ENCODE results near the gene GOLGA8N.
"Not testable (repeated sequence)": the region's sequence is repeated elsewhere in the genome, so short reads cannot be mapped to it uniquely, and the experiment has no call there.

The GOLGA8N gene

DNA sequence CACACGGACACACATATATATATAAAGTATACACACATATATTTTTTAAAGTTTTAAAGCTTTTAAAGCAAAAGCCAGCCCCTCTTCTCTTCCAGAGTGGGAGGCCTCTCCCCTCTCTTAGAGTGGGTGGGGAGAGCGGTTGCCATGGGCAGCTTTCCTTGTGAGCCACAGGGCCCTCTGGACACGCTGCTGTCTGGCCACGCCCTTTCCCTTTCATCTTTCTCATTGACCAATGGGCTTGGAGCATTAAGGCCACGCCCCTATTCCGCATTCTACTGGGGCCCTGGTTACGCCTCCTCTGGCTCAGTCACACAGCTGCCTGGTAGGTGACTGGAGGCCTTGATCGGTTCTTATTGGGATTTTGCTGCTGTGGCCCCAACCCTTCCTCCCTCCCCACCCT, at the start of gene GOLGA8N:
Gene GOLGA8N, plus strand, starts transcription at position 306 of the 400 bp plus-strand sequence.
- DNase-seq (ENCODE audit: low spot score) = not testable (repeated sequence)

DNA sequence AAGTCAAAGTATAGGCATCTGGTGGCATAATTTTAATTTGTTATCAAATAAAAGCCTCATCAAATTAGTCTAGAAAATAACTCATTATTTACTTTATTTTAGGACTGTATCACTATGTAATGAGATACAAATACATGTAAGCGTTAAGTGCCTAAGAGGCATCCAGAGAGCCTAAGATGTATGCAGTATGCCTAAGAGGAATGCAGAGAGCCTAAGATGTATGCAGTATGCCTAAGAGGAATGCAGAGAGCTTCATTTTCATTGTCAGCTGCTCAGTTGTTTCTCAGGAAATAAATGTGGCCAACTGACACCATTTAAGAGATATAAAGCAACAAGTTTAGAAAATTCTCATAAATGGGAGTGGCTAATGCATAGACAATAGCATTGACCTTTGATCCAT, 49.8 kb upstream of the GOLGA8N start:
- not testable (repeated sequence) for DNase-seq (ENCODE audit: low spot score)

DNA sequence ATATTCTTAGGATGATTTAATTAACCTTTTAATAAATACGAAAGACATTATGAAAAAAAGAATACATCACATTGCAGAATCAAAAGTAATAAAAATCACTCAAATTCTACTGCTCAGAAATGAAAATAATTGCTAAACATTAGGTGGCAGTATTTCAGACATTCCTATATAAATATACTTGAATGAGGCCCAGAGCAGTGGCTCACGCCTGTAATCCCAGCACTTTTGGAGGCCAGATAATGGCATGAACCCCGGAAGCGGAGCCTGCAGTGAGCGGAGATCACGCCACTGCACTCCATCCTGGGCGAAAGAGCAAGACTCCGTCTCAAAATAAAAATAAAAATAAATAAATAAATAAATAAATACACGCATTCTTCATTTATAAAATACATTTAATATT, 48.1 kb upstream of the GOLGA8N start:
- not testable (repeated sequence) for DNase-seq (ENCODE audit: low spot score)

DNA sequence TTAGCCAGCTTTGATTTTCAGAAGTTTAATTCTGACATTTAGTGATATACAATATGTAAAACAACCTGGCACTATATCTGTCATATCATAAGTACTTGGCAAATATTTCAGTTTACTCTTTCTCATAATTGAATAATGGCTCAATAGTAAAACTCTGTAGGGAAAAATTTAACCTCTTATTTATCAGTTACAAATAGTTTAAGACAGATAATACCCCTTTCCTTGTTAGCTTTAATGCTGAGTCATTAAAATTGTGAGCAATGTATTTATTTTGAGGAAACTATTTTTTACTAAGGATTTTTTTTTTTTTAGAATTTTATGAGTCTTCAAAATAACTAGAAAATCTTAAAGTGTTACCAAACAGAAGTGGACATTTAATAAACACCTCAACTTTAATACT, 38.7 kb upstream of the GOLGA8N start:
- DNase-seq (ENCODE audit: low spot score) = not testable (repeated sequence)

DNA sequence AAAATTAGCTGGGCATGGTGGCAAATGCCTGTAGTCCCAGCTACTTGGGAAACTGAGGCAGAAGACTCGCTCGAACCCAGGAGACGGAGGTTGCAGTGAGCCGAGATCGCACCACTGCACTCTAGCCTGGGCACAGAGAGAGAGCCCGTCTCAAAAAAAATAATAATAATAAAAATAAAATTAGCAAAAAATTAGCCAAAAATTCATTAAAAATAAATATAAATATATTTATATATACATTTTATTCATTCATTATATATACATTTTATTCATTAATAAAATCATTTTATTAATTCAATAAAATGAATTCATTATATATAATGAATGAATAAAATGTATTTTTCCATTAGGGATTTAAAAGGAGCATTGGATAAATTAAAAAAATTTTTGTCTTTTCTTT, 31.1 kb upstream of the GOLGA8N start:
- DNase-seq (ENCODE audit: low spot score) = not testable (repeated sequence)

DNA sequence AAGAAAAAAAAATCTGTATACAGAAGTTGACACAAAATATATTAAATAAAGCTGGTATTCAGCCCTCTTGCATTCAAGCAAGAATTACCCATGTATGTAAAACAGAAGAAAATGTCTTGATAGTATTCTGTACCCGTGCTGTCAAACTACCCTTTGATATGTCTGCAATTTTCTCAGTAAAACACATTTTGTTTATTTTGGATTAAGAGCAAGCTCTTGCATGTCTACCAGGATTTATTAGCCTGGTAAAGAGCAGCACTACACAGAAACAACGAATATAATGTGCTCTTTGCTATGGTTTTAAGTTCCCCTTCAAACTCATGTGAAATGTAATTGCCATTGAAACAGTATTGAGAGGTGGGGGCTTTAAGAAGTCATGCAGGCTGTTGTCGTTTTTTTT, 24.3 kb upstream of the GOLGA8N start:
- not testable (repeated sequence) for DNase-seq (ENCODE audit: low spot score)

DNA sequence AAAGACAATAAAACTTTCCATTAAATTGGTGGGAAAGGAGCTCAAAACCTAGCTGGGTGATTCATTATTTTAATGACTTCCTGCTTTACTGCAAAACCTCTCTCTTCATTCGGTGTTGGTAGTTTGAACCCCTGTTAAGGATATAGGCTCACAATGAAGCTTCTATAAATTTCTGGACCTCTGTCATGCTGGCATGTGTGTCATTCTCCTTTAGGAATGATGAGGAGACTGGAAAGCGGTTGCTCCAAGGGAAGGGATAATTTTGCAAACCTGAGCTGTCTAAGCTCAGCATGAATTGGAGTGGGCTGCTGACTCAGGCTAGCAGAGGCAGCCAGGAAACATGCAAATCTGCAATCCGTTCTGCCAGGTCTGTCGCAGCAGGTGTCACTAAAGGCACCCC, 14.8 kb upstream of the GOLGA8N start:
- not testable (repeated sequence) for DNase-seq (ENCODE audit: low spot score)

DNA sequence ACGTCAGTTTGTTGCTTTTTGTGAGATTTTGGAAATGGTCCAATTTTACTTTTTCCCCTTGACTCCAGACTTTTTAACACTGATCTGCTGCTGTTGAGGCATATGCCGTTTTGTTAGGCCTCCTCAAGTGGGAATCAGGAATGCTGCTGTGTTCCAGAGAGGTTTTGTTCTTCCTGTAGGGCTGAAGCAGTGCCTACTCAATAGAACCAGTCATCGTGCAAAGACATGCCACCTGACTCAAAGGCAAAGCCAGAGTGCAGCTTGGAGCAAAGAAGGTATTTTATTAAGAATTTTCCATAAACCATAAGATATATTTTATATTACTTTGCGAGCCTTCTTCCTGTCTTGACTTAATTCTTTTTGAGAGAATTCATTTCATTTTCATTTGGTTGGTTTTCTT, 7.4 kb upstream of the GOLGA8N start:
- DNase-seq (ENCODE audit: low spot score) = peak; percentile 1

DNA sequence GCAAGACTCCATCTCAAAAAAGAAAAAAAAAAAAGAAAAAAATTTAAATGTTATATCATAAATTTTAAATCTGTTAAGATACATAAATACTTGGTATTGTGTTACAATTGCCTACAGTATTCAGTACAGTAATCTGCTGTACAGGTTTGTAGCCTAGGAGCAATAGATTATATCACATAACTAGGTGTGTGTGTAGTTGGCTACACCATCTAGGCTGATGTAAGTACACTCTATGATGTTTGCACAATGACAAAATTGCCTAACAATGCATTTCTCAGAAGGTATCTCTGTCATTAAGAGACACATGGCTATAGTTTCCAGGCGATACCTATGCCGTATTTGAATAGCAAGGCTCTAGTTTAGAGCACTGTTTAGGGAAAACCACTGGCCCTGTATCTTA, 16.3 kb downstream of the GOLGA8N start:
- DNase-seq (ENCODE audit: low spot score) = not testable (repeated sequence)

DNA sequence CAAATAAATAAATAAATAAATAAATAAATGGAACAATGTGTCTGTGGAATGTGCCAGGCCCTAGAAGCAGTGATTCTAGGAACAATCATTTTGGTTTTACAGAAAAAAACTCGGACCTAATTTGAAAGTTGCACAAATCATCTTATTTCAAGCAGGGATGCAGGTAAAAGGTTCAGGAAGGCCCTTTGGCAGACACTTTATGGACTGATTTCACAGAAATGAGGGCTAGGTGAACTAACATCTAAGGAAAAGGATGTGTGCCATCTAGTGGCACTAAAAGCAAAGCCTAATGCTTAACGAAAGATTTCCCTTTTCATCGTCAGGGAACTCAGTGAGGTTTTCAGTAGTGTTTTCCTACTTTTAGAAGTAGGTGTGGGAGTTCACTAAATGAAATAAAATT, 17.5 kb downstream of the GOLGA8N start:
- peak; percentile 39 for DNase-seq (ENCODE audit: low spot score)

DNA sequence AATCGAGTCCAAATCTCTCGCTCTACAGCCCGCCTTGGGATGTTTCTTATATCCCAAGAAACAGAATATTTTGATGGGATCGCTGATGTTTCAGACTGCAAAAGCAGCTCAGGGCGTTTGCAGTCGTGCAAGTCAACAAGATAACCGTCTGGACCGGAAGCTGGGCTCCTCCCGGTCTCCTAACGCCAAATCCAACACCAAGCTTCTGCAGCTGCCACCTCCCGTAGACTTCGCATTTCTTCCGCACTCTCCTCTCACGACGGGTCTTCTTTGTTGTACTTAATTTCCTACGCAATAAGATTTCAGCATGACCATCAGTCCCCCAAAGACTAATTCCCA, 21.4 kb downstream of the GOLGA8N start:
- not testable (repeated sequence) for DNase-seq (ENCODE audit: low spot score)

DNA sequence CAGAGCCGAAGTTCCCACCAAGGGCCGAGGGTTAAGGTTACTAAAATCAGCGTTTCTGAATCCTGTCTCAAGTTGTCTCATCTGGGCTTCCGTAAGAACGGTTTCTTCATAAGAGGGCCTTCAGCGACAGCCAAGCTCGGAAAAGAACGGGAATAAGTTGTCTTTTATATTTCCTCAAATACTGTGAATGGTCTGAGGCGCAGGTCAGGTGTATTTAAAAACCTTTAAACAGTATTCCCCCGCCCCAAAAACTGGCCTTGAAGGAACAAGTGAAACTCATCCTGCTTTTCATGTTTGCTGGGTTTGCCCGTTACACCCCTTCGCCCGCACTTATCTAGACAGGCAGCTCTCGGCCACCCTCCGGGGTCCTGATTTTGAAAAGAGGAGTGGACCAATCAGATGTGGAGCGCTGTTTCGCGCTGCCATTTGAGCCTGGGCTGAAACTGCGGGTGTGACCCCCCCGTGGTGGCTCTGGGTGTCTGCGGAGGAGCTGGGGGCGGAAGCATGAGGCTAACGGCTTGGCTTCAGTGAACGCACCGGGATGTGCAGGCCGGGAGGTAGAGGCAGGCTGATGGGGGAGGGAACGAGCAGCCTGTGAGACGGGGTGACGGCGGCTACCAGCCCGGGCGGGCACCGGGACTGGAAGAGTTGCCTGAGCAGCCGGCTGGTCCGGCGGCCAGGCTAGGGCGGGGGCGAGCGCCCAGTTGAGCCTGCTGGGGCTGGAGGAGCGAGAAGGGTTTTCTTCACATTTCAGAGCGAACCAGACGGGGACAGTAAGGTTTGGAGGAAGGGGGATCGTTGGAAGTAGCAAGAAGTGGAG, 22.0 kb downstream of the GOLGA8N start, which contains the start of gene ARHGAP11A:
Gene ARHGAP11A, plus strand, starts transcription at position 454 of the 820 bp plus-strand sequence. CDS start 708 bp downstream, outside the sequence.
- DNase-seq (ENCODE audit: low spot score) = peak; percentile 91

DNA sequence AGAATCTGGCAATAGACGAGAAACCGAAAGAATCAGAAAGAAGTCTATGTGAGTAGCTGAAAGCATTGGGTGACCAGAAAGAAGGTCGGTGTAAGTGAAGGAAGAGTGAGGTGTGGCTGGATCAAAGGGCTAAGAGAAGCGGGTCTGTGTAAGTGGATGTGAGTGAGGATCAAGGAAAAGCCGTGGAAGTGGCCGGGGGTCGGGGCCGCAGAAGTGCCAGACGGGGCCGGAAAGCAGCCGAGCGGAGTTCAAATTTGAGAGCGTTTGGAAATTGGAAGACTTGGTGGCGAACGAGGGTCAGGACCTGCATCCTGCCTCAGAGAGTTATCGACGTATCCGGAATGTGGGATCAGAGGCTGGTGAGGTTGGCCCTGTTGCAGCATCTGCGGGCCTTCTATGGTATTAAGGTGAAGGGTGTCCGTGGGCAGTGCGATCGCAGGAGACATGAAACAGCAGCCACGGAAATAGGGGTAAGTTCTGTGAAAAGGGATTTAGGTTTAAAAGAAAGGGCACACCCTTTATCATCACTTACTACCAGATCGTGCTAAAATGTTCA, 22.7 kb downstream of the GOLGA8N start:
- DNase-seq (ENCODE audit: low spot score) = not testable (repeated sequence)

DNA sequence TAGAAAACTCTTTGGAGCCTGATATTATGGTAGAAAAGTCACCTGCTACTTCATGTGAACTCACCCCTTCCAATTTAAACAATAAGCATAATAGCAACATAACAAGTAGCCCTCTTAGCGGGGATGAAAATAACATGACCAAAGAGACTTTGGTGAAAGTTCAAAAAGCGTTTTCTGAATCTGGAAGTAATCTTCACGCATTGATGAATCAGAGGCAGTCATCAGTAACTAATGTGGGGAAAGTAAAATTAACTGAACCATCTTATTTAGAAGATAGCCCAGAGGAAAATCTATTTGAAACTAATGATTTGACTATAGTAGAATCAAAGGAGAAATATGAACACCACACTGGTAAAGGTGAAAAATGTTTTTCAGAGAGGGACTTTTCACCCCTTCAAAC, 43.2 kb downstream of the GOLGA8N start:
- no peak for DNase-seq (ENCODE audit: low spot score)

DNA sequence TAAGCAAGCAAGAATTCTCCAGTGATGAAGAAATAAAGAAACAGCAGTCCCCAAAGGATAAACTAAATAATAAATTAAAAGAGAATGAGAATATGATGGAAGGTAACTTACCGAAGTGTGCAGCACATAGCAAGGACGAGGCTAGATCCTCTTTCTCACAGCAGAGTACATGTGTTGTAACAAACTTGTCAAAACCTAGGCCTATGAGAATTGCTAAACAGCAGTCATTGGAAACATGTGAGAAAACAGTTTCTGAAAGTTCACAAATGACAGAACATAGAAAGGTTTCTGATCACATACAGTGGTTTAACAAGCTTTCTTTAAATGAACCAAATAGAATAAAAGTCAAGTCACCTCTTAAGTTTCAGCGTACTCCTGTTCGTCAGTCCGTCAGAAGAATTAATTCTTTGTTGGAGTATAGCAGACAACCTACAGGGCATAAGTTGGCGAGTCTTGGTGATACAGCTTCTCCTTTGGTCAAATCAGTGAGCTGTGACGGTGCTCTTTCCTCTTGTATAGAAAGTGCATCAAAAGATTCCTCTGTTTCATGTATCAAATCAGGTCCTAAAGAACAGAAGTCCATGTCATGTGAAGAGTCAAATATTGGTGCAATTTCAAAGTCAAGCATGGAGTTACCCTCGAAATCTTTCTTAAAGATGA, 43.8 kb downstream of the GOLGA8N start:
- no peak for DNase-seq (ENCODE audit: low spot score)

DNA sequence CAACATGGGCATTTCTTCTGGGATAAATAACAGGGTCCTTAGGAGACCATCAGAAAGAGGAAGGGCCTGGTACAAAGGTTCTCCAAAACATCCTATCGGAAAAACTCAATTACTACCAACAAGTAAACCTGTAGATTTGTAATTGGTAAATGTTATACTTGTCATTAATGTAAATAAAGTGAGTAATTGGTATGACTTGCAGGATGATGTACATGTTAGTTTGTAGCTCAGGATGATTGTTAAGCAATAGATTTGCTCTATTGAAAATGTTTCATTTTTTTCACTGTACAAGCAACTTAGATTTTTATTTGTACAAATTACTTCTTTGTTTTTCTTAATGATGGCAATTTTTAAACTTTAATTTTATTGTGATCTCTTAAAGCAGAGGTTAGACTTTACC, 44.4 kb downstream of the GOLGA8N start:
- no peak for DNase-seq (ENCODE audit: low spot score)

DNA sequence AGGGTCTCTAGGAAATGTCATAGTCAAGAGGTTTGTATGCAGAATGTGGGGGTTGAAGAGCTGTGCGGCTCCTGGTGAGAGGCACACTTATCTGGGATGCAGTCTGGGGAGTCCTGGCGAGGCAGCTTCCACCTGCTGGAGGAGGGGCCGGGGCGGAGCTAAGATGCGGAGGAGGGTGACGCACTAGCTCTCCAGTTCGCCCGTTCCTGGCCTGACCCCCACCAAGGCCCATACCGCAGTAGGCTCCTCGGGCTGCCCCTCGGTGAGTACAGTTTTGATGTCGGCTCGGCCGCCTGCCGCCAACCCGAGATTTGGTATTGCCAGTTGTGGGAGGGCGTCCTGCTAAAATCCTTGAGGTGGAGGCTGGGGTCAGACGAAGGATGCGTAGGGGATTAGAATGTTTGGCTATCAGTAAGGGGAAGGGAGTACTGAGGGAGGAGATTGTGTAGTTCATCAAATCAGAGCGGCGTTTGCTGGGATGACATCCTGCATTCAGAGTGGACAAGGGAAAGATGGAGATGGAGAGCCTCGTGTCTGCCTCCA, 48.3 kb downstream of the GOLGA8N start, which contains the start of gene SCG5:
Gene SCG5, plus strand, starts transcription at position 194 of the 543 bp plus-strand sequence. CDS start 1,883 bp downstream, outside the sequence.
- no peak for DNase-seq (ENCODE audit: low spot score)

DNA sequence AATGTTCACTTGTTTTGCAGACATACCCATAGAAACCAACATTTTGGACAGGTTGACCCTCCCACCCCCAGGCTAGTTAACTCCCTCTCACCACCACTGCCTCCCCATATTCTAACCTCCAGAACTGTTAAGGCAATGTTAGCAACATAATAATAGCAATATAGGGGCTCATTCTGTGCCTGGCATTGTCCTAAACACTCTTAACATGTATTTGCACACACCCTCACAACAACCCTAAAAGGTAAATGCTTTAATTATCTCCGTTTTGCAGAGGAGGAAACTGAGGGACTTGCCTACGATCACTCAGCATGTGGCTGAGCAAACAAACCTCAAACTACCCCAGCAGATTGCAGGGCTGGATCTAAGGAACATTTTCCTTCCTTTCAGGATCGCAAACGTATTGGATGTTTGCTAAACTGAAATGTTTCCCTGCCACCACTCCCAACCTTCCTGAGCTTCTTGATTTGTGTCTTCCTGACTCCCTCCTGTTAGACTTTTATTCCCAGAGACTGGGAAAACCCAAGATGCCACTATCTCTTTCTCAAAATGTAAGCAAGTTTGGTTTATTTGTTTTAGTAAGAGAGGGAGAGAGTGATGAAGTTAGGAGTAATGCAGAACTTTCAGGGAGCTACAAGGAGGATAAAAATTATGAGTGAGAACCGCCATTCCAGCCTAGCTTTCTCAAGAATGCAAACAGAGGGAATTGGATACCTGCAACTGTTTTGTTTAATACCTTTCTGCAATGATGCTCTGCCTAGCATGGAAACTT, 49.6 kb downstream of the GOLGA8N start:
- no peak for DNase-seq (ENCODE audit: low spot score)

DNA sequence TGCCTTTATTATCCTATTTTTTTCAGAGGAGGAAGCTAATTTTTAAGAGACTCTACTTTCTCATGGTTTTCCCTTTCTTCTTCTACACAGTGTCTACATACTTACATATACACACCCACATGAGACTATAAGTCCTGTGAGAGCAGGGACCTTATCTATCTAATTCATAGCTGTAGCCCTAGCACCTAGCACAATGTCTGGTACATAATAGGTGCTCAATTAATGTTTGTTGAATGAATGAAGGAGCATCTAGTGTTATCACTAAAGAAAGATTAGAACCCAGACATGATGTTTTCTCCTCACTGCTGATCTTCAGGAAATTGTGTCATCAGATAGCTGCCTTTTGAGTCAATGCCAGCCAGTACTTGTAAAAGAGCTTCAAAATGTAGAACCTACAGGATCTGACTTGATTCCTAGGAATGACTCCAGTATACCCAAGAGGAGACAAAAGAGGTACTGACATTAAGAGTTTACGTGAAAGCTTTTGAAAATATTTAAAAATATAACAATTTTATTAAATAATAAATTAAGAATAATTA, 50.7 kb downstream of the GOLGA8N start:
- DNase-seq (ENCODE audit: low spot score) = no peak

DNA sequence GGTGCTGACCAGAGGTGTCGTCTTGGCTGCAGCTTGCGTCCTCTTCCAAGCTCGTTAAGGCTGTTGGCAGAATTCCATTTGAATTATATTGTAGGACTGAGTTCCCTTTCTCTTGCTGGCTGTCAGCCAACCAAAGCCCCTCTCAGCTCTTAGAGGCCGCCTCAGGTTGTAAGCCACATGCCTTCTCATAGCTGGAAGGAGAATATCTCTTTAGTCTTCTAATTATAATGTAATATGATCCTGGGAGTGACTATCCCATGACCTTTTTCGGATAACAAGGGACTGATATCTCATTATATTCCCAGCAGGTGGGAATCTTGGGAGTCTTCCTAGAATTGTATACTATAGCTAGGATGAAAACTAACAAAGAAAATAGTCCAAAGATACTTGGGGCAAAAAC, 53.0 kb downstream of the GOLGA8N start:
- DNase-seq (ENCODE audit: low spot score) = no peak

DNA sequence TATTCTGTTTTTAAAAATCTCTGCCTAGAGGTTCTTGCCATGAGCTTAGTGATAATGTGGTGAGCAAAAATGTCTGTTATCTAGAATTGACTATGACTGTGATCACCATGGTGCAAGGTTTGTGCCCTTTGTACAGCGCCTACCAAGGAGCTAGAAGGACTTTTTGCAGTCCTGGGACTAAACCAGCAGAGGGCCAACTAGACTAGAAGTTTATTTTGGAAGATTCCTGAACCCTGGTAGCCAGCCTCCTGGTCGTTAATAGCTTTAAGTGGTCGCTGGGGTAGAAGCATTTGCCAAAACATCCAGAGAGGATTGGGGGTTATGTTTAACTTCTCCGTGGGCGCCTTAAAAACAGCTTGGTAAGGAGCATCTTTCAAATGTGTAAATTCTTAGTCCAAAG, 56.1 kb downstream of the GOLGA8N start:
- no peak for DNase-seq (ENCODE audit: low spot score)
